B cell (primary cell): ENCODE measurements around the gene NOXA1. TPM values are rescaled to one million over a fixed set of nuclear protein-coding genes. Genes with fewer than 3 reads are reported as not detected.

Source experiments
- ATAC-seq: fragments of 200-7000 bp; cut with Tn5 transposase; one replicate; pipeline ENCODE4 v1.10.0; 2021; ENCODE audit warnings: low read depth, mild to moderate bottlenecking, moderate number of reproducible peaks, moderate library complexity
- CTCF ChIA-PET: fragments of 350-600 bp; sonication (Branson Sonifier 250); formaldehyde crosslinking; loops from one replicate; lab custom pipeline; 2021; ENCODE audit warnings: antibody characterized with exemption, inconsistent platforms; lab: Charles Lee
- POLR2A ChIA-PET: fragments of 350-600 bp; sonication (Branson Sonifier 250); formaldehyde crosslinking; loops from one replicate; lab custom pipeline; 2021; ENCODE audit warnings: antibody characterized with exemption; lab: Charles Lee
- DNase-seq: peaks from one replicate; pipeline ENCODE4 v3.0.0; 2013
- H2AFZ ChIP-seq: 2 replicates; pipeline ENCODE4 v1.6.1; 2012; ENCODE audit warnings: mild to moderate bottlenecking, low read depth, low read length; ENCODE audit not compliant: insufficient read depth, poor library complexity, severe bottlenecking
- H3K27ac ChIP-seq, 2 donors: 1 replicate in 1 of 2; 2 replicates in 1 of 2; pipeline ENCODE4 v1.5.1; 2012 to 2013; ENCODE audit warnings: low read length in 2 of 2, mild to moderate bottlenecking in 2 of 2, moderate library complexity in 1 of 2
- H3K27me3 ChIP-seq, 4 experiments: fragments of 200-600 bp in 1 of 4; sonication (generic) in 1 of 4; replicated peaks in 1 of 4; 1 replicate in 2 of 4; 2 replicates in 2 of 4; pipeline versions ENCODE4 v1.6.1 to v1.7.0; 2013 to 2016; ENCODE audit warnings: low read length in 3 of 4, mild to moderate bottlenecking in 2 of 4, mixed read lengths in 1 of 4, moderate library complexity in 1 of 4; ENCODE audit not compliant: insufficient read depth in 4 of 4, control insufficient read depth in 3 of 4; ENCODE audit errors: control extremely low read depth in 1 of 4
- H3K36me3 ChIP-seq, 2 experiments: replicated peaks in 1 of 2; 1 replicate in 1 of 2; 2 replicates in 1 of 2; pipeline versions ENCODE4 v1.6.1 to v1.7.1; 2013; ENCODE audit warnings: low read length in 1 of 2; ENCODE audit not compliant: insufficient read depth in 2 of 2, control insufficient read depth in 1 of 2; ENCODE audit errors: control extremely low read depth in 1 of 2, extremely low read depth in 1 of 2
- H3K4me1 ChIP-seq, 2 donors: fragments of 200-600 bp in 1 of 2; sonication (generic) in 1 of 2; 1 replicate in 1 of 2; 2 replicates in 1 of 2; pipeline versions ENCODE4 v1.5.1 to v1.6.1; 2013 to 2017; ENCODE audit warnings: low read length in 2 of 2; ENCODE audit not compliant: control insufficient read depth in 2 of 2, insufficient read depth in 2 of 2
- H3K4me2 ChIP-seq: replicated peaks from 2 replicates; pipeline ENCODE3; 2012; ENCODE audit warnings: mild to moderate bottlenecking, low read depth, low read length; ENCODE audit not compliant: poor library complexity, severe bottlenecking
- H3K4me3 ChIP-seq, 5 experiments: fragments of 200-600 bp in 1 of 5; sonication (generic) in 1 of 5; 1 replicate in 3 of 5; 2 replicates in 2 of 5; pipeline versions ENCODE4 v1.5.1 to v1.7.0; 2011 to 2016; ENCODE audit warnings: low read length in 4 of 5, mild to moderate bottlenecking in 4 of 5, low read depth in 2 of 5, control low read depth in 1 of 5, moderate library complexity in 1 of 5; ENCODE audit not compliant: insufficient read depth in 1 of 5; ENCODE audit errors: control extremely low read depth in 1 of 5, extremely low read depth in 1 of 5
- H3K79me2 ChIP-seq: fragments of 200-600 bp; sonication (generic); one replicate; pipeline ENCODE4 v1.6.0; 2016; ENCODE audit warnings: low read length; ENCODE audit not compliant: control insufficient read depth, insufficient read depth
- H3K9ac ChIP-seq: fragments of 200-600 bp; sonication (generic); 2 replicates; pipeline ENCODE4 v1.6.1; 2017; ENCODE audit warnings: mild to moderate bottlenecking, low read length, moderate library complexity
- H3K9me3 ChIP-seq, 3 donors: one replicate each; pipeline versions ENCODE4 v1.6.1 to v1.7.1; 2013; ENCODE audit warnings: low read length in 2 of 3; ENCODE audit not compliant: control insufficient read depth in 2 of 3, insufficient read depth in 1 of 3; ENCODE audit errors: control extremely low read depth in 1 of 3
- H4K20me1 ChIP-seq: 2 replicates; pipeline ENCODE4 v1.6.0; 2012; ENCODE audit warnings: mild to moderate bottlenecking, low read length; ENCODE audit not compliant: insufficient read depth, control insufficient read depth, poor library complexity, severe bottlenecking
- H3K27ac Mint-ChIP-seq: one replicate; pipeline ENCODE4 v1.8.0; 2021; ENCODE audit warnings: mixed read lengths
- H3K27me3 Mint-ChIP-seq: one replicate; pipeline ENCODE4 v1.8.0; 2021; ENCODE audit warnings: mixed read lengths
- H3K4me1 Mint-ChIP-seq: one replicate; pipeline ENCODE4 v1.8.0; 2021; ENCODE audit warnings: mixed read lengths
- H3K4me3 Mint-ChIP-seq: one replicate; pipeline ENCODE4 v1.8.0; 2021; ENCODE audit warnings: mixed read lengths
- H3K9me3 Mint-ChIP-seq: one replicate; pipeline ENCODE4 v1.8.0; 2022; ENCODE audit warnings: mixed read lengths; ENCODE audit not compliant: insufficient read depth
- EZH2 ChIP-seq: IDR thresholded peaks from 2 replicates; pipeline ENCODE4 v1.6.1; 2012; ENCODE audit warnings: borderline replicate concordance, low read depth, mild to moderate bottlenecking, moderate library complexity, low read length; ENCODE audit not compliant: insufficient read depth, poor library complexity, severe bottlenecking
- WGBS: methylation state at CpG from one replicate; pipeline ENCODE4 v1.1.5; 2013; ENCODE audit warnings: missing lambda C conversion rate; ENCODE audit not compliant: insufficient coverage; 5-methylcytosine and 5-hydroxymethylcytosine counted together
- intact Hi-C: fragments of 100-400 bp; cut with micrococcal nuclease; formaldehyde crosslinking; loops from one replicate; pipeline ENCODE4 v1.10.0; 2022
- polyA plus RNA-seq: library from polyadenylated mRNA; depleted of rRNA; stranded (reverse); fragments of >200 nt; gene quantifications from 2 replicates; pipeline ENCODE4 v1.2.3, GENCODE V29; 2012
- total RNA-seq, 2 donors: library from RNA; stranded (reverse); fragments of 120-200 nt in 1 of 2; gene quantifications; 1 replicate in 1 of 2; 2 replicates in 1 of 2; pipeline versions ENCODE4 v1.2.3 to v1.2.4, GENCODE V29; 2013 to 2022
- TF ChIP-seq, protein P1 (sequence below): fragments of 200-600 bp; IDR thresholded peaks from one replicate; pipeline ENCODE4 v1.8.0; 2022; ENCODE audit warnings: antibody characterized with exemption, mild to moderate bottlenecking

Gene NOXA1
- total and polyA plus RNA-seq, 2 donors (not counting 1 experiment from before 2014, with no cell fraction given): 5.7 to 7.7 TPM

DNA sequence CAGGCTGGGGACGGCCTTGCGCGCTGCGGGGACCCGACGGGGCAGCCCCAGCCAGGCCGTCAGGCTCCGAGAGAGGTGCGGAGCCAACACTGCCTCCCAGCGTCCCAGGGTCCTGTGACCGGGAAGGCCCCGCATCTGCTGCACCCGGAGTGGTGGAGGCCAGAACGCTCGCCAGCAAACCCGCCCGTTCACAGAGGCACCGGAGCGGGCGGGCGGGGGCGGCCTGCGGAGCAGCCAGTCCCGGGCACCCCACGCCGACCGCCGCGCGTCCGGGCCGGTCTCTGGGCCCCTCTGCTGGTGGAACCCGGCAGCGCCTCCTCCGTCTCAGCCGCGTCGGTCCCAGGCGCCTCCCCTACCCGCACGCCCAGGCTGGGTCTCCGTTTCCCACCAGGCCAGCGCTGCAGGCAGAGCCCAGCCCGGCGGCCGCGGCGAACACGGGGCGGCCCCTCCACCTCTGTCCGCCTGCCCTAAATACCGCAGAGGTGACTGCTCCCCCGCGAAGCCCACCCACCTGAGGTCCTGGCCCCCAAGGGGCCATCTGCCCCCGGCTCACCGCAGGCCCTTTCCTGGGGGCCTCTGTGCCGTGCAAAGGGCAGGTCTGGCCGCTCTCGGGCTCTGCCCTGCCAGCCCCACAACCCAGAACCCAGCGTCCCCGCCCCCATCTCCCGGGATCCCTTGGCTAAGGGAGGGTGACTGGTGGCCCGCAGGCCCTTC, 16.2 kb upstream of the NOXA1 start:
- H3K9ac ChIP-seq: peak overlapping the region; percentile 16
- intact Hi-C loops: no loop called here
- Mint-ChIP-seq H3K27me3 (no peaks in the 10 kb centered on the region), H3K27ac (no peak overlapping the region), H3K4me3 (no peak overlapping the region), H3K4me1 (peaks cover 17% of the 10 kb centered on the region), H3K9me3 (no peaks in the 10 kb centered on the region)
- H3K4me1 ChIP-seq: peaks cover 17 to 23% of the 10 kb centered on the region in 2 donors
- peaks cover 0 to 27% (median 10%) of the 10 kb centered on the region in 4 experiments for H3K27me3 ChIP-seq
- peak overlapping the region; percentile 33 for H2AFZ ChIP-seq
- POLR2A ChIA-PET: no interaction called here
- DNase-seq (peak; percentile 69), ATAC-seq (peak; percentile 76)
- H3K36me3 ChIP-seq: no peaks in the 10 kb centered on the region
- CTCF ChIA-PET: interaction anchor here (2.5 kb wide), 1 partner anchor 105 kb away, joined by 7 read pairs; the partner anchor contains the start of gene NRARP
- no peak overlapping the region for H3K27ac ChIP-seq
- H3K79me2 ChIP-seq: peaks cover 22% of the 10 kb centered on the region
- peaks cover 0 to 12% (median 4%) of the 10 kb centered on the region in 3 donors for H3K9me3 ChIP-seq
- peak overlapping the region; percentile 77 for H3K4me2 ChIP-seq
- TF ChIP-seq EZH2: no peak
- TF ChIP-seq, protein P1, sequence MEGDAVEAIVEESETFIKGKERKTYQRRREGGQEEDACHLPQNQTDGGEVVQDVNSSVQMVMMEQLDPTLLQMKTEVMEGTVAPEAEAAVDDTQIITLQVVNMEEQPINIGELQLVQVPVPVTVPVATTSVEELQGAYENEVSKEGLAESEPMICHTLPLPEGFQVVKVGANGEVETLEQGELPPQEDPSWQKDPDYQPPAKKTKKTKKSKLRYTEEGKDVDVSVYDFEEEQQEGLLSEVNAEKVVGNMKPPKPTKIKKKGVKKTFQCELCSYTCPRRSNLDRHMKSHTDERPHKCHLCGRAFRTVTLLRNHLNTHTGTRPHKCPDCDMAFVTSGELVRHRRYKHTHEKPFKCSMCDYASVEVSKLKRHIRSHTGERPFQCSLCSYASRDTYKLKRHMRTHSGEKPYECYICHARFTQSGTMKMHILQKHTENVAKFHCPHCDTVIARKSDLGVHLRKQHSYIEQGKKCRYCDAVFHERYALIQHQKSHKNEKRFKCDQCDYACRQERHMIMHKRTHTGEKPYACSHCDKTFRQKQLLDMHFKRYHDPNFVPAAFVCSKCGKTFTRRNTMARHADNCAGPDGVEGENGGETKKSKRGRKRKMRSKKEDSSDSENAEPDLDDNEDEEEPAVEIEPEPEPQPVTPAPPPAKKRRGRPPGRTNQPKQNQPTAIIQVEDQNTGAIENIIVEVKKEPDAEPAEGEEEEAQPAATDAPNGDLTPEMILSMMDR: peak; percentile 70
- H4K20me1 ChIP-seq: peaks cover 41% of the 10 kb centered on the region
- H3K4me3 ChIP-seq: peak overlapping the region in 2 of 5 experiments; percentile 6 to 15
- WGBS: 4% methylated on average over 58 of the region's 63 CpGs
